Fibroblast of lung (primary cell): ENCODE results near the gene DLL1. TPM values are rescaled to one million over a fixed set of nuclear protein-coding genes. Genes with fewer than 3 reads are reported as not detected.

ENCODE experiments used
- DNase-seq, 2 donors: peaks; one replicate each; pipeline versions ENCODE4 v3.0.0 to v3.0.0-alpha.2; 2010; ENCODE audit warnings: low read depth in 2 of 2
- H2AFZ ChIP-seq: 2 replicates; pipeline ENCODE4 v1.5.1; 2012; ENCODE audit warnings: low read length, control low read depth, inconsistent platforms
- H3K27ac ChIP-seq: 2 replicates; pipeline ENCODE4 v1.5.1; 2011; ENCODE audit warnings: low read length, control low read depth; ENCODE audit not compliant: insufficient read depth
- H3K27me3 ChIP-seq: 2 replicates; pipeline ENCODE4 v1.5.1; 2011; ENCODE audit warnings: mild to moderate bottlenecking, low read length; ENCODE audit not compliant: control insufficient read depth, insufficient read depth
- H3K36me3 ChIP-seq: 2 replicates; pipeline ENCODE4 v1.5.1; 2011; ENCODE audit warnings: low read length; ENCODE audit not compliant: control insufficient read depth, insufficient read depth
- H3K4me1 ChIP-seq: 2 replicates; pipeline ENCODE4 v1.5.1; 2011; ENCODE audit warnings: low read length; ENCODE audit not compliant: control insufficient read depth, insufficient read depth; ENCODE audit errors: extremely low read depth
- H3K4me2 ChIP-seq: 2 replicates; pipeline ENCODE4 v1.5.1; 2011; ENCODE audit warnings: low read length, control low read depth; ENCODE audit not compliant: insufficient read depth; ENCODE audit errors: extremely low read depth
- H3K4me3 ChIP-seq, 4 experiments: fragments of 200-600 bp in 1 of 4; sonication (generic) in 1 of 4; replicated peaks in 1 of 4; 2 replicates each; pipeline ENCODE4 v1.5.1; 2011 to 2016; ENCODE audit warnings: low read length in 4 of 4, low read depth in 3 of 4, mild to moderate bottlenecking in 3 of 4, control low read depth in 2 of 4, inconsistent platforms in 1 of 4, mixed read lengths in 1 of 4; ENCODE audit not compliant: insufficient read depth in 1 of 4; ENCODE audit errors: control extremely low read depth in 1 of 4
- H3K79me2 ChIP-seq: 2 replicates; pipeline ENCODE4 v1.5.1; 2012; ENCODE audit warnings: mild to moderate bottlenecking, low read length, inconsistent platforms; ENCODE audit not compliant: control insufficient read depth, insufficient read depth
- H3K9ac ChIP-seq: 2 replicates; pipeline ENCODE4 v1.5.1; 2011; ENCODE audit warnings: mild to moderate bottlenecking, low read length, control low read depth; ENCODE audit not compliant: insufficient read depth
- H3K9me3 ChIP-seq: 2 replicates; pipeline ENCODE4 v1.5.1; 2012; ENCODE audit warnings: low read depth, low read length; ENCODE audit not compliant: control insufficient read depth, insufficient read depth
- H4K20me1 ChIP-seq: 2 replicates; pipeline ENCODE4 v1.5.1; 2011; ENCODE audit warnings: low read length; ENCODE audit not compliant: control insufficient read depth, insufficient read depth; ENCODE audit errors: extremely low read depth
- CTCF ChIP-seq, 2 donors: IDR thresholded peaks in 1 of 2; conservative IDR thresholded peaks in 1 of 2; 1 replicate in 1 of 2; 2 replicates in 1 of 2; pipeline ENCODE4 v1.5.1; 2011 to 2012; ENCODE audit warnings: low read length in 2 of 2, control low read depth in 1 of 2, inconsistent platforms in 1 of 2, low read depth in 1 of 2, mild to moderate bottlenecking in 1 of 2
- EZH2 ChIP-seq: IDR thresholded peaks from 2 replicates; pipeline ENCODE4 v1.5.1; 2012; ENCODE audit warnings: low read length, control low read depth, mild to moderate bottlenecking; ENCODE audit errors: missing control alignments
- polyA plus RNA-seq, 2 donors: library from polyadenylated mRNA; depleted of rRNA in 1 of 2; stranded (reverse) in 1 of 2; unstranded in 1 of 2; fragments of >200 nt; gene quantifications; 2 replicates each; pipeline ENCODE4 v1.2.1, GENCODE V29; 2011 to 2012; ENCODE audit warnings: missing spikeins in 1 of 2
- total RNA-seq: library from RNA; depleted of rRNA; stranded (reverse); fragments of >200 nt; gene quantifications from 2 replicates; pipeline ENCODE4 v1.2.1, GENCODE V29; 2014

Gene DLL1
- total and polyA plus RNA-seq, 2 donors (not counting 1 experiment from before 2014, with no cell fraction given) = 0.69 to 12.4 TPM

- TF ChIP-seq EZH2 = no peak
- no peak for TF ChIP-seq CTCF (conservative IDR thresholded peaks at IDR 0.05 in 1 of 2, IDR thresholded peaks at IDR 0.05 in 1 of 2; ENCODE audit: low read depth in 1 of 2, low read length in 2 of 2)
- H3K36me3 ChIP-seq = no peaks in the 10 kb centered on the region
- H2AFZ ChIP-seq = no peak overlapping the region
- no peak overlapping the region for H3K27ac ChIP-seq
- H3K79me2 ChIP-seq = no peaks in the 10 kb centered on the region
- no peak overlapping the region for H3K4me2 ChIP-seq
- H3K9me3 ChIP-seq = no peaks in the 10 kb centered on the region
- no peak for DNase-seq
- H4K20me1 ChIP-seq = no peaks in the 10 kb centered on the region
- H3K4me3 ChIP-seq = no peak overlapping the region
- H3K4me1 ChIP-seq = peaks cover 3% of the 10 kb centered on the region
- peaks cover 8% of the 10 kb centered on the region for H3K27me3 ChIP-seq
- no peak overlapping the region for H3K9ac ChIP-seq
Observed at GRCh38 chr6:170283212-170284081, 7.4 kb downstream of the DLL1 start.

GRCh38 chr6:170282512-170283158, 8.2 kb downstream of the DLL1 start:
- no peaks in the 10 kb centered on the region for H3K36me3 ChIP-seq
- no peak overlapping the region for H3K27ac ChIP-seq
- DNase-seq = no peak
- no peak for TF ChIP-seq EZH2
- TF ChIP-seq CTCF (conservative IDR thresholded peaks at IDR 0.05 in 1 of 2, IDR thresholded peaks at IDR 0.05 in 1 of 2; ENCODE audit: low read depth in 1 of 2, low read length in 2 of 2) = no peak
- peaks cover 3% of the 10 kb centered on the region for H3K4me1 ChIP-seq
- no peaks in the 10 kb centered on the region for H4K20me1 ChIP-seq
- H3K27me3 ChIP-seq = no peaks in the 10 kb centered on the region
- H3K4me2 ChIP-seq = no peak overlapping the region
- no peaks in the 10 kb centered on the region for H3K79me2 ChIP-seq
- H2AFZ ChIP-seq = no peak overlapping the region
- H3K9me3 ChIP-seq = no peaks in the 10 kb centered on the region
- H3K9ac ChIP-seq = no peak overlapping the region
- no peak overlapping the region for H3K4me3 ChIP-seq

DNA sequence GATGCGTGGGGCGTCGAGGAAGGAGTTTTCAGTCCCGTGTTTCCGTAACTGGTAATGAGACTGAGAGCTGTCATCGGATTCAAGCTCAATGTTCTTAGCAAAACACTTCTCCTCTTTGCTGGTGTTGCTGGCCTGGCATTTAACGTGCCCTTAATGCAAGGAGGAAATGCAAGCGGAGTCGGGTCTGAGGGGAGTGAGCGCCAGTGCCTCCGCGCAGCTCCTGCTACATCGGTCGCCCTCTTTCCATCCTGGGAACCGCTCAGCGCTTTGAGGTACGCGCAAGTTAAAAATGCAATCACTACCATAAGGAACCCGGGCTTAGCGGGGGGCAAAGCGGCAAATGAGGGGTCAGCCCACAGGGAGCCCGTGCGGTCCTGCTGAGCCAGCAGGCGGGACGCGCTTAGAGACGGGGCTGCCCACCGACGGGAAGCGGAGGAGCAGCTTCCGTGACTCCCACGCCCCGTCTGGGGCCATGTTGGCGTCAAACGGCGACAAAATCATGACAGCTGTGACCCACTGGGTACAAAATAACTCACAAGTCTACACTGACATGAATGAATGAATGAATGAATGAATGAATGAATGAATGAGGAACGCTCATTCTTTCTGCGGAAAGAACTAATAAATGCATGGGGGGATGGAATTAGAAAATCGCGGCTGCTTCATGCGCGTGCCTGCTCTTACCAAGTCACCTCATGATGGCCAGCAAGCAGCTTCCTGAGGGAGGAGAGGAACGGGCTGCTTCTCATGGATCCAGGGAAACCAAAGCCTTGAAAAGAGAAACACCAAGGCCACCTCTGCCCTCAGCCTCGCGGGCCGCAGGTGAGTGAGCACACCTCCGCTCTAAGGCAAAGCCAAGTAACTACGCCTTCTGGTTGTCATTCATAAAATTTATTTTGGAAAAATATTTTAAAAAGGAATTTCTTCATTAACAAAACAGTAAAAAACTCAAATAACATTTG, 9.3 kb downstream of the DLL1 start:
- no peak for DNase-seq
- Histone ChIP-seq H3K4me3 (no peak overlapping the region), H3K27ac (no peak overlapping the region), H3K36me3 (no peaks in the 10 kb centered on the region), H3K4me2 (no peak overlapping the region), H3K4me1 (peaks cover 4% of the 10 kb centered on the region), H3K27me3 (no peaks in the 10 kb centered on the region), H4K20me1 (no peaks in the 10 kb centered on the region), H2AFZ (no peak overlapping the region), H3K9ac (no peak overlapping the region), H3K79me2 (no peaks in the 10 kb centered on the region), H3K9me3 (no peaks in the 10 kb centered on the region)
- TF ChIP-seq CTCF (conservative IDR thresholded peaks at IDR 0.05 in 1 of 2, IDR thresholded peaks at IDR 0.05 in 1 of 2; ENCODE audit: low read depth in 1 of 2, low read length in 2 of 2) (no peak), EZH2 (no peak)
